ENCODE data around the gene MAB21L2. TPM values are rescaled to one million over a fixed set of nuclear protein-coding genes. Genes with fewer than 3 reads are reported as not detected.

MAB21L2 gene
- total and polyA plus RNA-seq, 2 of the 8 experiments (the other 6 are each of a cell fraction or from before 2014, with no cell fraction given): 0.03 TPM; not detected in 1

DNA sequence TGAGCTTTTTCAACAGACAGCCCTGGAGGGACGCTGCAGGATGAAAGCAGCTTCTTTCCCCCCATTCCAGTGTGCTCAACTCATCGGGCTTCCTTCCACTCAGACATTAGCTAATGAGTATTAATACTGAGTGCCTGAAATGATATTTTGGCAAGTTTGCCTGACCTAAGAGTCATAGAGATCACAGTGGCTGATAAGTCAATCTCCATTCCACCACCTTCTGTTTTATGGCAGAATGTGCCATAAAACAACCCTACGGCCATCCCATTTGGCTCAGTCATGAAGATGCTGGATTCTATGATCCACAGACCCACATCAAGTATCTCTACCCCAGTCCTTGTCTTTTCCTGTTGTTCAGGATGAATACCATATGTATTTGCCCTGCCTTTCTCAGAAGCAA, 48.3 kb upstream of the MAB21L2 start (continued):
- TF ChIP-seq CHD7 (IDR thresholded peaks at IDR 0.05; ENCODE audit: insufficient replicate concordance, low read length): no peak
- no peak for TF ChIP-seq BACH1 (IDR thresholded peaks at IDR 0.05; ENCODE audit: low read length)
- TF ChIP-seq BCL11A (IDR thresholded peaks at IDR 0.05; ENCODE audit: low read depth in 2 of 2, low read length in 2 of 2): no peak
- TF ChIP-seq HDAC6 (IDR thresholded peaks at IDR 0.05; ENCODE audit: low read depth, low read length): no peak
- no peak for TF ChIP-seq EZH2 (IDR thresholded peaks at IDR 0.05; ENCODE audit: low read depth, low read length, severe bottlenecking)
- no peak for TF ChIP-seq POU5F1 (IDR thresholded peaks at IDR 0.05; ENCODE audit: low read depth, low read length)
- TF ChIP-seq ZNF274 (IDR thresholded peaks at IDR 0.05; ENCODE audit: borderline replicate concordance, extremely low read depth, low read length): no peak
- TF ChIP-seq SP2 (IDR thresholded peaks at IDR 0.05; ENCODE audit: low read length): no peak
- no peak for TF ChIP-seq EP300 (IDR thresholded peaks at IDR 0.05; ENCODE audit: borderline replicate concordance in 1 of 2, low read depth in 2 of 2, low read length in 2 of 2)
- no peak for TF ChIP-seq EGR1 (IDR thresholded peaks at IDR 0.05; ENCODE audit: borderline replicate concordance, low read depth, low read length)
- TF ChIP-seq PHF8 (conservative IDR thresholded peaks at IDR 0.05; ENCODE audit: low read depth, low read length): no peak
- TF ChIP-seq SRF (IDR thresholded peaks at IDR 0.05; ENCODE audit: low read depth, low read length): no peak
- TF ChIP-seq TBP (IDR thresholded peaks at IDR 0.05; ENCODE audit: low read depth, low read length): no peak
